DND-41 (cell line): ENCODE results near the gene STX4.

Source experiments
- CTCF ChIP-seq: IDR thresholded peaks from 2 replicates; pipeline ENCODE4 v1.5.1; 2012; ENCODE audit warnings: borderline replicate concordance, low read length, moderate library complexity, mild to moderate bottlenecking; ENCODE audit not compliant: poor library complexity, severe bottlenecking; ENCODE audit errors: extremely low read depth
- EZH2 ChIP-seq: IDR thresholded peaks from 3 replicates; pipeline ENCODE4 v1.6.1; 2012; ENCODE audit warnings: borderline replicate concordance, low read depth, mild to moderate bottlenecking, moderate library complexity, low read length, inconsistent platforms; ENCODE audit not compliant: severe bottlenecking

GRCh38 chr16:31031276-31031675, 2.1 kb upstream of the STX4 start:
- TF ChIP-seq CTCF (no peak), EZH2 (no peak)
